HCT116 (cell line): ENCODE data around the gene TMEM51. TPM values are rescaled to one million over a fixed set of nuclear protein-coding genes. Genes with fewer than 3 reads are reported as not detected.

Experiments
- ATAC-seq: fragments of 200-7000 bp; cut with Tn5 transposase; 2 replicates; pipeline ENCODE4 v1.9.1; 2020; ENCODE audit warnings: mild to moderate bottlenecking, moderate library complexity
- BruUV-seq: library from RNA; stranded (reverse); fragments of 400-500 nt; replicated peaks from 2 replicates; lab custom pipeline; 2021; lab: Mats Ljungman, UMichigan
- CTCF ChIA-PET: fragments of 300-600 bp; sonication (Branson Sonifier 250); formaldehyde crosslinking; loops from one replicate; lab custom pipeline; 2021; ENCODE audit warnings: antibody characterized with exemption; lab: Charles Lee
- POLR2A ChIA-PET: fragments of 300-600, 350-600 bp; sonication (Branson Sonifier 250); formaldehyde crosslinking; loops from one replicate; lab custom pipeline; 2021; ENCODE audit warnings: antibody characterized with exemption; lab: Charles Lee
- RAD21 ChIA-PET, 2 experiments: fragments of 300-600 bp; sonication (Branson Sonifier 250); formaldehyde crosslinking; loops; one replicate each; lab custom pipeline; 2023; ENCODE audit warnings: low total read pairs in 2 of 2; ENCODE audit not compliant: uncharacterized antibody in 2 of 2, unreplicated experiment in 2 of 2, low non-redundant PET in 1 of 2; lab: Charles Lee
- DNase-seq: peaks from one replicate; pipeline ENCODE4 v3.0.0-alpha.2; 2010; ENCODE audit warnings: low read depth, low spot score
- H2AFZ ChIP-seq: fragments of 200-600 bp; shearing (Covaris generic), sonication (generic); 2 replicates; pipeline ENCODE4 v1.6.1; 2017; ENCODE audit warnings: low read depth, mixed run types, mixed read lengths, antibody characterized with exemption, low read length; ENCODE audit not compliant: poor library complexity, severe bottlenecking
- H3K27ac ChIP-seq: 2 replicates; pipeline ENCODE4 v1.5.1; 2012; ENCODE audit warnings: low read depth, low read length
- H3K27me3 ChIP-seq: fragments of 200-600 bp; sonication (generic); 2 replicates; pipeline ENCODE4 v1.6.1; 2016; ENCODE audit warnings: mixed run types, low read length, mixed read lengths; ENCODE audit not compliant: insufficient read depth
- H3K36me3 ChIP-seq, 2 experiments: fragments of 200-500 bp in 1 of 2; fragments of 200-600 bp in 1 of 2; sonication (Bioruptor generic) in 1 of 2; sonication (generic) in 1 of 2; 2 replicates each; pipeline versions ENCODE4 v1.5.1 to v1.6.1; 2014 to 2016; ENCODE audit warnings: low read length in 2 of 2, inconsistent platforms in 1 of 2, mixed read lengths in 1 of 2, mixed run types in 1 of 2; ENCODE audit not compliant: insufficient read depth in 2 of 2, control insufficient read depth in 1 of 2
- H3K4me1 ChIP-seq, 2 experiments: fragments of 200-600 bp in 1 of 2; sonication (generic) in 1 of 2; 2 replicates each; pipeline versions ENCODE4 v1.5.1 to v1.6.1; 2012 to 2017; ENCODE audit warnings: low read length in 2 of 2, inconsistent platforms in 1 of 2, mild to moderate bottlenecking in 1 of 2, mixed read lengths in 1 of 2, mixed run types in 1 of 2, moderate library complexity in 1 of 2; ENCODE audit not compliant: insufficient read depth in 2 of 2, control insufficient read depth in 1 of 2
- H3K4me2 ChIP-seq: fragments of 200-600 bp; sonication (generic); 2 replicates; pipeline ENCODE4 v1.6.1; 2017; ENCODE audit warnings: mixed run types, low read length, mixed read lengths
- H3K4me3 ChIP-seq, 2 experiments: fragments of 200-600 bp in 1 of 2; sonication (generic) in 1 of 2; replicated peaks in 1 of 2; 2 replicates each; pipeline ENCODE4 v1.5.1; 2011 to 2016; ENCODE audit warnings: low read length in 2 of 2, control low read depth in 1 of 2, low read depth in 1 of 2, mild to moderate bottlenecking in 1 of 2, mixed read lengths in 1 of 2, mixed run types in 1 of 2
- H3K79me2 ChIP-seq: fragments of 200-600 bp; sonication (generic); 2 replicates; pipeline ENCODE4 v1.6.1; 2017; ENCODE audit warnings: mild to moderate bottlenecking, mixed run types, low read length, moderate library complexity, mixed read lengths; ENCODE audit not compliant: insufficient read depth
- H3K9ac ChIP-seq: fragments of 200-600 bp; sonication (generic); 2 replicates; pipeline ENCODE4 v1.6.1; 2016; ENCODE audit warnings: low read length, mixed read lengths
- H3K9me2 ChIP-seq: fragments of 200-600 bp; sonication (generic), shearing (Covaris generic); 2 replicates; pipeline ENCODE4 v1.6.1; 2017; ENCODE audit warnings: mixed run types, mild to moderate bottlenecking, moderate library complexity; ENCODE audit not compliant: insufficient read depth
- H3K9me3 ChIP-seq, 2 experiments: fragments of 200-500 bp in 1 of 2; fragments of 200-600 bp in 1 of 2; sonication (Bioruptor generic) in 1 of 2; sonication (generic) in 1 of 2; 2 replicates each; pipeline ENCODE4 v1.6.1; 2014 to 2017; ENCODE audit warnings: low read length in 2 of 2, mixed read lengths in 2 of 2, inconsistent platforms in 1 of 2, low read depth in 1 of 2, mild to moderate bottlenecking in 1 of 2, mixed run types in 1 of 2, moderate library complexity in 1 of 2; ENCODE audit not compliant: control insufficient read depth in 1 of 2, insufficient read depth in 1 of 2
- H4K20me1 ChIP-seq: fragments of 200-600 bp; sonication (generic), shearing (Covaris generic); 2 replicates; pipeline ENCODE4 v1.6.1; 2017; ENCODE audit warnings: mixed run types, mild to moderate bottlenecking, moderate library complexity; ENCODE audit not compliant: insufficient read depth
- EGR1 ChIP-seq: IDR thresholded peaks from 2 replicates; pipeline ENCODE4 v1.6.1; 2012; ENCODE audit warnings: low read depth
- EZH2 ChIP-seq: fragments of 200-600 bp; sonication (generic); IDR thresholded peaks from 2 replicates; pipeline ENCODE4 v1.6.1; 2017; ENCODE audit warnings: antibody characterized with exemption, mixed run types
- FOSL1 ChIP-seq: IDR thresholded peaks from 2 replicates; pipeline ENCODE4 v1.6.1; 2012; ENCODE audit warnings: low read depth
- POLR2A ChIP-seq: IDR thresholded peaks from 2 replicates; pipeline ENCODE4 v1.7.0; 2011; ENCODE audit warnings: borderline replicate concordance; ENCODE audit not compliant: insufficient read depth, insufficient read length; ENCODE audit errors: extremely low read depth
- SP1 ChIP-seq: IDR thresholded peaks from 2 replicates; pipeline ENCODE4 v1.6.1; 2012; ENCODE audit warnings: low read depth
- SRF ChIP-seq: IDR thresholded peaks from 2 replicates; pipeline ENCODE4 v1.6.1; 2012; ENCODE audit warnings: low read depth
- TCF7L2 ChIP-seq: IDR thresholded peaks from 2 replicates; pipeline ENCODE4 v1.7.0; 2011; ENCODE audit warnings: borderline replicate concordance, inconsistent platforms; ENCODE audit not compliant: insufficient read depth, insufficient read length; ENCODE audit errors: extremely low read depth
- ZFX ChIP-seq: fragments of 450-650 bp; IDR thresholded peaks from 2 replicates; pipeline ENCODE4 v1.6.1; 2017
- ZNF274 ChIP-seq: fragments of 200-500 bp; sonication (Bioruptor generic); IDR thresholded peaks from 2 replicates; pipeline ENCODE4 v1.6.1; 2014; ENCODE audit warnings: mild to moderate bottlenecking, low read depth, low read length, inconsistent platforms
- intact Hi-C: fragments of 100-400 bp; cut with micrococcal nuclease; formaldehyde crosslinking; loops from 2 replicates; pipeline ENCODE4 v1.10.0; 2022
- total RNA-seq: library from RNA; stranded (reverse); gene quantifications from one replicate; pipeline ENCODE4 v1.2.1, GENCODE V29; 2021; ENCODE audit not compliant: unreplicated experiment
- TF ChIP-seq, protein P1 (sequence below): IDR thresholded peaks from 2 replicates; pipeline ENCODE4 v1.6.1; 2011; ENCODE audit warnings: mild to moderate bottlenecking, low read length, moderate library complexity; ENCODE audit not compliant: insufficient replicate concordance; ENCODE audit errors: extremely low read depth
- TF ChIP-seq, protein P2 (sequence below): IDR thresholded peaks from 2 replicates; pipeline ENCODE4 v1.6.1; 2012; ENCODE audit warnings: low read depth
- TF ChIP-seq, protein P3 (sequence below), 3 experiments: fragments of 200-600 bp in 1 of 3; sonication (generic) in 1 of 3; IDR thresholded peaks in 2 of 3; conservative IDR thresholded peaks in 1 of 3; 2 replicates each; pipeline ENCODE4 v1.5.1; 2012 to 2017; ENCODE audit warnings: low read depth in 2 of 3, low read length in 2 of 3, antibody characterized with exemption in 1 of 3, borderline replicate concordance in 1 of 3, control low read depth in 1 of 3, mild to moderate bottlenecking in 1 of 3, mixed read lengths in 1 of 3, mixed run types in 1 of 3, moderate library complexity in 1 of 3; ENCODE audit not compliant: insufficient read depth in 1 of 3

Gene TMEM51
- total RNA-seq, 1 experiment from 2014 or later, result 16.6 TPM

DNA sequence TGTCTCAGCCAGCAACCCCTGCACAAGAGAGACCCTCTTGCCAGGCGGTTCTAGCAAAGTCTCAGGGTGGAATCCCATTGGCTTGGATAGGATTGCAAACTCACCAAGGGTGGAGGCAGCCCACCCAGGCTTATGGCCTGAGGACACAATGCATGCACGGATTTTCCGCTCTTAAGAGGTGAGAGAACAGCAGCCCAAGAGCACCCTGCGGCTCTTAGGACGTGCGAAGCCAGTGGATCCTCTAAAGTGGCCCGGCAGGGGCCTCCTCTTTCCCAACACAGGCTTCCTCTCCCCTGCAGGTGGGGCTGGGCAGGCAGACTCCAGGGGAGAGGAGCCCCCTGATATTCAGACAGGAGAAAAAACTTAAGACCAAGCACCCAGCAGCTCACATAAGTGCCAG is 31.2 kb upstream of the TMEM51 start:
- intact Hi-C loops, result no loop called here
- no TSS peak for BruUV-seq

DNA sequence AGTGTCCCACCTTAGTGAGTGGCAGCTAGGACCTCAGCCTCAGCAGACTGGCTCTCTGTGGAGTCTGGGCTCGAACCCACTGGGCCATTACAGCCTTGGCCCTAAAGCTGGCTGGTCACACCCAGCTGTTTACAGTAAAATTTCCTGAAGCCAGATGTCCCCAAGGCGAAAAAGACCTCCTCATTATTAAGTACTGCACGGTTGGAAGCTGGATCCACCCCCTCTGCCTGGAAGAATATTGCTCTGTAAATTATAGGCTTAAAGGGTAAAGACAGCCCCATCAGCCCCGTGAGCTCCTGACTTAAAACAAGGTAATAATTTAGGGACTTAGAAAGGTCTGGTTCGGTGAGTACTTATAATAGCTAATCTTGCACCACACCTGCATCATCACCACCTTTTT is 30.3 kb upstream of the TMEM51 start:
- no peak for TF ChIP-seq TCF7L2
- no peak for TF ChIP-seq POLR2A
- TF ChIP-seq, protein P1, sequence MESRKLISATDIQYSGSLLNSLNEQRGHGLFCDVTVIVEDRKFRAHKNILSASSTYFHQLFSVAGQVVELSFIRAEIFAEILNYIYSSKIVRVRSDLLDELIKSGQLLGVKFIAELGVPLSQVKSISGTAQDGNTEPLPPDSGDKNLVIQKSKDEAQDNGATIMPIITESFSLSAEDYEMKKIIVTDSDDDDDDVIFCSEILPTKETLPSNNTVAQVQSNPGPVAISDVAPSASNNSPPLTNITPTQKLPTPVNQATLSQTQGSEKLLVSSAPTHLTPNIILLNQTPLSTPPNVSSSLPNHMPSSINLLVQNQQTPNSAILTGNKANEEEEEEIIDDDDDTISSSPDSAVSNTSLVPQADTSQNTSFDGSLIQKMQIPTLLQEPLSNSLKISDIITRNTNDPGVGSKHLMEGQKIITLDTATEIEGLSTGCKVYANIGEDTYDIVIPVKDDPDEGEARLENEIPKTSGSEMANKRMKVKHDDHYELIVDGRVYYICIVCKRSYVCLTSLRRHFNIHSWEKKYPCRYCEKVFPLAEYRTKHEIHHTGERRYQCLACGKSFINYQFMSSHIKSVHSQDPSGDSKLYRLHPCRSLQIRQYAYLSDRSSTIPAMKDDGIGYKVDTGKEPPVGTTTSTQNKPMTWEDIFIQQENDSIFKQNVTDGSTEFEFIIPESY, result no peak
- TF ChIP-seq SRF, result no peak
- TF ChIP-seq SP1, result no peak
- TF ChIP-seq FOSL1, result no peak
- TF ChIP-seq, protein P2, sequence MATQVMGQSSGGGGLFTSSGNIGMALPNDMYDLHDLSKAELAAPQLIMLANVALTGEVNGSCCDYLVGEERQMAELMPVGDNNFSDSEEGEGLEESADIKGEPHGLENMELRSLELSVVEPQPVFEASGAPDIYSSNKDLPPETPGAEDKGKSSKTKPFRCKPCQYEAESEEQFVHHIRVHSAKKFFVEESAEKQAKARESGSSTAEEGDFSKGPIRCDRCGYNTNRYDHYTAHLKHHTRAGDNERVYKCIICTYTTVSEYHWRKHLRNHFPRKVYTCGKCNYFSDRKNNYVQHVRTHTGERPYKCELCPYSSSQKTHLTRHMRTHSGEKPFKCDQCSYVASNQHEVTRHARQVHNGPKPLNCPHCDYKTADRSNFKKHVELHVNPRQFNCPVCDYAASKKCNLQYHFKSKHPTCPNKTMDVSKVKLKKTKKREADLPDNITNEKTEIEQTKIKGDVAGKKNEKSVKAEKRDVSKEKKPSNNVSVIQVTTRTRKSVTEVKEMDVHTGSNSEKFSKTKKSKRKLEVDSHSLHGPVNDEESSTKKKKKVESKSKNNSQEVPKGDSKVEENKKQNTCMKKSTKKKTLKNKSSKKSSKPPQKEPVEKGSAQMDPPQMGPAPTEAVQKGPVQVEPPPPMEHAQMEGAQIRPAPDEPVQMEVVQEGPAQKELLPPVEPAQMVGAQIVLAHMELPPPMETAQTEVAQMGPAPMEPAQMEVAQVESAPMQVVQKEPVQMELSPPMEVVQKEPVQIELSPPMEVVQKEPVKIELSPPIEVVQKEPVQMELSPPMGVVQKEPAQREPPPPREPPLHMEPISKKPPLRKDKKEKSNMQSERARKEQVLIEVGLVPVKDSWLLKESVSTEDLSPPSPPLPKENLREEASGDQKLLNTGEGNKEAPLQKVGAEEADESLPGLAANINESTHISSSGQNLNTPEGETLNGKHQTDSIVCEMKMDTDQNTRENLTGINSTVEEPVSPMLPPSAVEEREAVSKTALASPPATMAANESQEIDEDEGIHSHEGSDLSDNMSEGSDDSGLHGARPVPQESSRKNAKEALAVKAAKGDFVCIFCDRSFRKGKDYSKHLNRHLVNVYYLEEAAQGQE, result no peak
- TF ChIP-seq ZFX, result no peak
- TF ChIP-seq, protein P3, sequence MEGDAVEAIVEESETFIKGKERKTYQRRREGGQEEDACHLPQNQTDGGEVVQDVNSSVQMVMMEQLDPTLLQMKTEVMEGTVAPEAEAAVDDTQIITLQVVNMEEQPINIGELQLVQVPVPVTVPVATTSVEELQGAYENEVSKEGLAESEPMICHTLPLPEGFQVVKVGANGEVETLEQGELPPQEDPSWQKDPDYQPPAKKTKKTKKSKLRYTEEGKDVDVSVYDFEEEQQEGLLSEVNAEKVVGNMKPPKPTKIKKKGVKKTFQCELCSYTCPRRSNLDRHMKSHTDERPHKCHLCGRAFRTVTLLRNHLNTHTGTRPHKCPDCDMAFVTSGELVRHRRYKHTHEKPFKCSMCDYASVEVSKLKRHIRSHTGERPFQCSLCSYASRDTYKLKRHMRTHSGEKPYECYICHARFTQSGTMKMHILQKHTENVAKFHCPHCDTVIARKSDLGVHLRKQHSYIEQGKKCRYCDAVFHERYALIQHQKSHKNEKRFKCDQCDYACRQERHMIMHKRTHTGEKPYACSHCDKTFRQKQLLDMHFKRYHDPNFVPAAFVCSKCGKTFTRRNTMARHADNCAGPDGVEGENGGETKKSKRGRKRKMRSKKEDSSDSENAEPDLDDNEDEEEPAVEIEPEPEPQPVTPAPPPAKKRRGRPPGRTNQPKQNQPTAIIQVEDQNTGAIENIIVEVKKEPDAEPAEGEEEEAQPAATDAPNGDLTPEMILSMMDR (IDR thresholded peaks at IDR 0.05 in 2 of 3, conservative IDR thresholded peaks at IDR 0.05 in 1 of 3; ENCODE audit: borderline replicate concordance in 1 of 3, insufficient read depth in 1 of 3, low read depth in 2 of 3, low read length in 2 of 3), result no peak
- no peaks in the 10 kb centered on the region for H3K9me3 ChIP-seq
- intact Hi-C loops, result no loop called here
- H2AFZ ChIP-seq, result no peak overlapping the region
- no peak for DNase-seq
- H3K4me1 ChIP-seq, result no peaks in the 10 kb centered on the region
- H3K4me3 ChIP-seq, result no peak overlapping the region
- no peak overlapping the region for H3K27ac ChIP-seq
- no peaks in the 10 kb centered on the region for H3K9me2 ChIP-seq
- H3K79me2 ChIP-seq, result no peaks in the 10 kb centered on the region
- CTCF ChIA-PET, result no interaction called here
- POLR2A ChIA-PET, result no interaction called here
- no peaks in the 10 kb centered on the region for H4K20me1 ChIP-seq
- H3K9ac ChIP-seq, result no peak overlapping the region
- no peaks in the 10 kb centered on the region for H3K36me3 ChIP-seq
- BruUV-seq, result no TSS peak
- H3K27me3 ChIP-seq, result no peaks in the 10 kb centered on the region
- no peak overlapping the region for H3K4me2 ChIP-seq
- ATAC-seq, result no peak
- RAD21 ChIA-PET, result no interaction called here

More for the DNA sequence above, 31.2 kb upstream of the TMEM51 start:
- TF ChIP-seq FOSL1, result no peak
- TF ChIP-seq EGR1, result no peak
- TF ChIP-seq EZH2, result no peak
- TF ChIP-seq ZFX, result no peak
- TF ChIP-seq ZNF274, result no peak
- no peak overlapping the region for H3K4me2 ChIP-seq
- H3K9ac ChIP-seq, result no peak overlapping the region
- H3K27ac ChIP-seq, result no peak overlapping the region
- ATAC-seq, result no peak
- H3K36me3 ChIP-seq, result no peaks in the 10 kb centered on the region
- ChIA-PET RAD21 (no interaction called here), POLR2A (no interaction called here), CTCF (no interaction called here)
- no peaks in the 10 kb centered on the region for H4K20me1 ChIP-seq
- no peaks in the 10 kb centered on the region for H3K27me3 ChIP-seq
- H3K9me2 ChIP-seq, result no peaks in the 10 kb centered on the region
- H3K9me3 ChIP-seq, result no peaks in the 10 kb centered on the region
- no peak overlapping the region for H2AFZ ChIP-seq
- H3K79me2 ChIP-seq, result no peaks in the 10 kb centered on the region
- no peaks in the 10 kb centered on the region for H3K4me1 ChIP-seq
- no peak overlapping the region for H3K4me3 ChIP-seq
- no peak for DNase-seq
